HEK293 (cell line): Measurements from ENCODE around the gene PATL2.

ENCODE experiments used
- CTCF ChIA-PET: fragments of 350-600 bp; formaldehyde crosslinking; extraction: SDS; loops from one replicate; lab custom pipeline; 2021; ENCODE audit warnings: antibody characterized with exemption; lab: Yijun Ruan, JAX
- POLR2A ChIA-PET: fragments of 300-600 bp; formaldehyde crosslinking; extraction: SDS; loops from one replicate; lab custom pipeline; 2020; ENCODE audit warnings: antibody characterized with exemption, inconsistent platforms; lab: Yijun Ruan, JAX
- H3K27ac ChIP-seq: fragments of 200-500 bp; sonication (Bioruptor generic); 2 replicates; pipeline ENCODE4 v1.5.1; 2014; ENCODE audit warnings: low read depth, low read length, control low read depth, inconsistent platforms; ENCODE audit errors: extremely low read depth
- H3K36me3 ChIP-seq, 2 experiments: fragments of 200-500 bp in 1 of 2; sonication (Bioruptor generic) in 1 of 2; 1 replicate in 1 of 2; 2 replicates in 1 of 2; pipeline ENCODE4 v1.5.1; 2014 to 2017; ENCODE audit warnings: inconsistent platforms in 2 of 2, low read length in 2 of 2; ENCODE audit not compliant: control insufficient read depth in 2 of 2, insufficient read depth in 1 of 2
- H3K4me1 ChIP-seq: fragments of 200-500 bp; sonication (Bioruptor generic); 2 replicates; pipeline ENCODE4 v1.5.1; 2014; ENCODE audit warnings: mild to moderate bottlenecking, low read length, inconsistent platforms; ENCODE audit not compliant: control insufficient read depth, insufficient read depth
- H3K4me3 ChIP-seq: 2 replicates; pipeline ENCODE4 v1.5.1; 2011; ENCODE audit warnings: low read depth, mild to moderate bottlenecking, control low read depth, low read length, moderate library complexity
- H3K9me3 ChIP-seq: fragments of 200-500 bp; sonication (Bioruptor generic); 2 replicates; pipeline ENCODE4 v1.5.1; 2014; ENCODE audit warnings: low read depth, low read length, inconsistent platforms; ENCODE audit not compliant: control insufficient read depth, insufficient read depth
- HOXA7 ChIP-seq: sonication (generic); formaldehyde crosslinking; IDR thresholded peaks from 2 replicates; pipeline ENCODE4 v1.8.1; 2022; ENCODE audit warnings: missing genetic modification reagents, borderline replicate concordance
- MYNN ChIP-seq: fragments of 450-650 bp; formaldehyde crosslinking; IDR thresholded peaks from 2 replicates; pipeline ENCODE4 v1.5.1; 2016; ENCODE audit warnings: missing biosample characterization, missing genetic modification characterization, borderline replicate concordance
- OVOL3 ChIP-seq: fragments of 450-650 bp; formaldehyde crosslinking; IDR thresholded peaks from 2 replicates; pipeline ENCODE4 v1.5.1; 2016; ENCODE audit warnings: missing biosample characterization, missing genetic modification characterization
- SP2 ChIP-seq: fragments of 450-650 bp; formaldehyde crosslinking; IDR thresholded peaks from 2 replicates; pipeline ENCODE4 v1.5.1; 2016; ENCODE audit warnings: missing biosample characterization, missing genetic modification characterization
- TCF7L2 ChIP-seq: IDR thresholded peaks from 2 replicates; pipeline ENCODE4 v1.6.1; 2011; ENCODE audit warnings: low read depth, mild to moderate bottlenecking, inconsistent platforms, low read length, moderate library complexity, borderline replicate concordance
- YY1 ChIP-seq: fragments of 450-650 bp; formaldehyde crosslinking; IDR thresholded peaks from 2 replicates; pipeline ENCODE4 v1.5.1; 2018; ENCODE audit warnings: missing biosample characterization, missing genetic modification characterization
- ZBTB8A ChIP-seq: fragments of 450-650 bp; formaldehyde crosslinking; IDR thresholded peaks from 2 replicates; pipeline ENCODE4 v1.5.1; 2016; ENCODE audit warnings: missing biosample characterization, missing genetic modification characterization
- ZNF10 ChIP-seq: fragments of 450-650 bp; formaldehyde crosslinking; IDR thresholded peaks from 2 replicates; pipeline ENCODE4 v1.5.1; 2017; ENCODE audit warnings: missing biosample characterization, missing genetic modification characterization
- ZNF121 ChIP-seq: fragments of 450-650 bp; formaldehyde crosslinking; IDR thresholded peaks from 2 replicates; pipeline ENCODE4 v1.5.1; 2016; ENCODE audit warnings: missing biosample characterization, missing genetic modification characterization
- ZNF248 ChIP-seq: fragments of 450-650 bp; formaldehyde crosslinking; IDR thresholded peaks from 2 replicates; pipeline ENCODE4 v1.5.1; 2017; ENCODE audit warnings: missing biosample characterization, missing genetic modification characterization
- ZNF302 ChIP-seq: fragments of 450-650 bp; formaldehyde crosslinking; IDR thresholded peaks from 2 replicates; pipeline ENCODE4 v1.5.1; 2016; ENCODE audit warnings: missing biosample characterization, missing genetic modification characterization, low read depth
- ZNF335 ChIP-seq: fragments of 450-650 bp; formaldehyde crosslinking; conservative IDR thresholded peaks from 2 replicates; pipeline ENCODE4 v1.5.1; 2016; ENCODE audit warnings: missing biosample characterization, missing genetic modification characterization
- ZNF548 ChIP-seq: fragments of 450-650 bp; formaldehyde crosslinking; IDR thresholded peaks from 2 replicates; pipeline ENCODE4 v1.5.1; 2016; ENCODE audit warnings: missing biosample characterization, missing genetic modification characterization
- ZNF621 ChIP-seq: fragments of 450-650 bp; formaldehyde crosslinking; IDR thresholded peaks from 2 replicates; pipeline ENCODE4 v1.5.1; 2017; ENCODE audit warnings: missing biosample characterization, missing genetic modification characterization
- ZNF677 ChIP-seq: fragments of 450-650 bp; IDR thresholded peaks from 2 replicates; pipeline ENCODE4 v1.5.0; 2018; ENCODE audit warnings: missing biosample characterization, mild to moderate bottlenecking, missing genetic modification characterization, moderate library complexity
- TF ChIP-seq, protein P1 (sequence below): fragments of 450-650 bp; formaldehyde crosslinking; IDR thresholded peaks from 2 replicates; pipeline ENCODE4 v1.5.1; 2016; ENCODE audit warnings: missing biosample characterization, missing genetic modification characterization
- TF ChIP-seq, protein P2 (sequence below): fragments of 450-650 bp; formaldehyde crosslinking; IDR thresholded peaks from 2 replicates; pipeline ENCODE4 v1.5.1; 2016; ENCODE audit warnings: missing biosample characterization, missing genetic modification characterization
- TF ChIP-seq, protein P3 (sequence below): fragments of 450-650 bp; formaldehyde crosslinking; IDR thresholded peaks from 2 replicates; pipeline ENCODE4 v1.5.1; 2016; ENCODE audit warnings: missing biosample characterization, missing genetic modification characterization
- TF ChIP-seq, protein P4 (sequence below): fragments of 450-650 bp; formaldehyde crosslinking; IDR thresholded peaks from 2 replicates; pipeline ENCODE4 v1.5.1; 2016; ENCODE audit warnings: missing biosample characterization, missing genetic modification characterization
- TF ChIP-seq, protein P5 (sequence below): fragments of 450-650 bp; formaldehyde crosslinking; IDR thresholded peaks from 2 replicates; pipeline ENCODE4 v1.5.1; 2016; ENCODE audit warnings: missing biosample characterization, missing genetic modification characterization, low read depth
- TF ChIP-seq, protein P6 (sequence below): fragments of 450-650 bp; formaldehyde crosslinking; IDR thresholded peaks from 2 replicates; pipeline ENCODE4 v1.5.1; 2016; ENCODE audit warnings: missing biosample characterization, missing genetic modification characterization

The PATL2 gene

DNA sequence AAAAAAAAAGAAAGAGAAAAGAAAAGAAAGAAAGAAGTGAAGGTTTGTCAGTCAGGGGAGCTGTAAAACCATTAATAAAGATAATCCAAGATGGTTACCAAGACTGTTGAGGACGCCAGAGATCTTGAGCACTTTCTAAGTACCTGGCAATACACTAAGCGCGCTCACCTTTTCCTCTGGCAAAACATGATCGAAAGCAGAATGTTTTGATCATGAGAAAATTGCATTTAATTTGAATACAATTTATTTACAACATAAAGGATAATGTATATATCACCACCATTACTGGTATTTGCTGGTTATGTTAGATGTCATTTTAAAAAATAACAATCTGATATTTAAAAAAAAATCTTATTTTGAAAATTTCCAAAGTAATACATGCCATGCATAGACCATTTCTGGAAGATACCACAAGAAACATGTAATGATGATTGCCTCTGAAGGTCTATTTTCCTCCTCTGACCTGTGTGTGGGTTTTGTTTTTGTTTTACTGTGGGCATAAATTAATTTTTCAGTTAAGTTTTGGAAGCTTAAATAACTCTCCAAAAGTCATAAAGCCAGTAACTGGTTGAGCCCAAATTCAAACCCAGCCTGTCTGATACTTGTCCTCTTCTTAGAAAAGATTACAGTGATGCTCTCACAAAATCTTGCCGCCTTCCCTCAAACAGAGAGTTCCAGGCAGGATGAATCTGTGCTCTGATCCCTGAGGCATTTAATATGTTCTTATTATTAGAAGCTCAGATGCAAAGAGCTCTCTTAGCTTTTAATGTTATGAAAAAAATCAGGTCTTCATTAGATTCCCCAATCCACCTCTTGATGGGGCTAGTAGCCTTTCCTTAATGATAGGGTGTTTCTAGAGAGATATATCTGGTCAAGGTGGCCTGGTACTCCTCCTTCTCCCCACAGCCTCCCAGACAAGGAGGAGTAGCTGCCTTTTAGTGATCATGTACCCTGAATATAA, 2.2 kb upstream of the PATL2 start:
- TF ChIP-seq ZNF302 (tag by site-specific recombination) (no peak), MYNN (tag by site-specific recombination) (no peak), OVOL3 (tag by site-specific recombination) (no peak), ZNF335 (no peak), ZNF548 (tag by site-specific recombination) (no peak), ZNF248 (tag by site-specific recombination) (no peak), YY1 (tag by site-specific recombination) (no peak)
- TF ChIP-seq, protein P1, sequence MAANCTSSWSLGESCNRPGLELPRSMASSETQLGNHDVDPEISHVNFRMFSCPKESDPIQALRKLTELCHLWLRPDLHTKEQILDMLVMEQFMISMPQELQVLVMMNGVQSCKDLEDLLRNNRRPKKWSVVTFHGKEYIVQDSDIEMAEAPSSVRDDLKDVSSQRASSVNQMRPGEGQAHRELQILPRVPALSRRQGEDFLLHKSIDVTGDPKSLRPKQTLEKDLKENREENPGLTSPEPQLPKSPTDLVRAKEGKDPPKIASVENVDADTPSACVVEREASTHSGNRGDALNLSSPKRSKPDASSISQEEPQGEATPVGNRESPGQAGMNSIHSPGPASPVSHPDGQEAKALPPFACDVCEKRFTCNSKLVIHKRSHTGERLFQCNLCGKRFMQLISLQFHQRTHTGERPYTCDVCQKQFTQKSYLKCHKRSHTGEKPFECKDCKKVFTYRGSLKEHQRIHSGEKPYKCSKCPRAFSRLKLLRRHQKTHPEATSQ, result no peak
- TF ChIP-seq, protein P2, sequence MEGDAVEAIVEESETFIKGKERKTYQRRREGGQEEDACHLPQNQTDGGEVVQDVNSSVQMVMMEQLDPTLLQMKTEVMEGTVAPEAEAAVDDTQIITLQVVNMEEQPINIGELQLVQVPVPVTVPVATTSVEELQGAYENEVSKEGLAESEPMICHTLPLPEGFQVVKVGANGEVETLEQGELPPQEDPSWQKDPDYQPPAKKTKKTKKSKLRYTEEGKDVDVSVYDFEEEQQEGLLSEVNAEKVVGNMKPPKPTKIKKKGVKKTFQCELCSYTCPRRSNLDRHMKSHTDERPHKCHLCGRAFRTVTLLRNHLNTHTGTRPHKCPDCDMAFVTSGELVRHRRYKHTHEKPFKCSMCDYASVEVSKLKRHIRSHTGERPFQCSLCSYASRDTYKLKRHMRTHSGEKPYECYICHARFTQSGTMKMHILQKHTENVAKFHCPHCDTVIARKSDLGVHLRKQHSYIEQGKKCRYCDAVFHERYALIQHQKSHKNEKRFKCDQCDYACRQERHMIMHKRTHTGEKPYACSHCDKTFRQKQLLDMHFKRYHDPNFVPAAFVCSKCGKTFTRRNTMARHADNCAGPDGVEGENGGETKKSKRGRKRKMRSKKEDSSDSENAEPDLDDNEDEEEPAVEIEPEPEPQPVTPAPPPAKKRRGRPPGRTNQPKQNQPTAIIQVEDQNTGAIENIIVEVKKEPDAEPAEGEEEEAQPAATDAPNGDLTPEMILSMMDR (tag by site-specific recombination), result peak; percentile 32; the same call in 1 of the 2 replicates
- ChIA-PET CTCF (interaction anchor here (0.5 to 2.6 kb wide), 14 partner anchors 10 to 642 kb away, joined by 3 to 23 read pairs (median 4); partner anchors contain the start of genes SPG11 and TRIM69), POLR2A (interaction anchor here (1.0 to 3.7 kb wide), 7 partner anchors 8 to 50 kb away, joined by 3 to 37 read pairs (median 16); partner anchors contain the start of genes SPG11 and TRIM69)
- Histone ChIP-seq H3K4me3 (no peak overlapping the region; the same call in 1 of the 2 replicates), H3K27ac (no peak overlapping the region), H3K36me3 (peaks cover 15 to 38% of the 10 kb centered on the region in 2 experiments; a peak in 2 of 3 replicates), H3K4me1 (no peaks in the 10 kb centered on the region), H3K9me3 (no peaks in the 10 kb centered on the region)

DNA sequence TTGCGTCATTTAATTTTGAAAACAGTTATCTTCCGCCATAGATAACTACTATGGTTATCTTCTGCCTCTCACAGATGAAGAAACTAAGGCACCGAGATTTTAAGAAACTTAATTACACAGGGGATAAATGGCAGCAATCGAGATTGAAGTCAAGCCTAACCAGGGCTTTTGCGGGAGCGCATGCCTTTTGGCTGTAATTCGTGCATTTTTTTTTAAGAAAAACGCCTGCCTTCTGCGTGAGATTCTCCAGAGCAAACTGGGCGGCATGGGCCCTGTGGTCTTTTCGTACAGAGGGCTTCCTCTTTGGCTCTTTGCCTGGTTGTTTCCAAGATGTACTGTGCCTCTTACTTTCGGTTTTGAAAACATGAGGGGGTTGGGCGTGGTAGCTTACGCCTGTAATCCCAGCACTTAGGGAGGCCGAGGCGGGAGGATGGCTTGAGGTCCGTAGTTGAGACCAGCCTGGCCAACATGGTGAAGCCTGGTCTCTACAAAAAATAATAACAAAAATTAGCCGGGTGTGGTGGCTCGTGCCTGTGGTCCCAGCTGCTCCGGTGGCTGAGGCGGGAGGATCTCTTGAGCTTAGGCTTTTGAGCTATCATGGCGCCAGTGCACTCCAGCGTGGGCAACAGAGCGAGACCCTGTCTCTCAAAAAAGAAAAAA, 1.4 kb upstream of the PATL2 start:
- Histone ChIP-seq H3K4me3 (peak overlapping the region; percentile 89), H3K27ac (peak overlapping the region; percentile 14; the same call in 1 of the 2 replicates), H3K9me3 (no peaks in the 10 kb centered on the region), H3K36me3 (peaks cover 8 to 30% of the 10 kb centered on the region in 2 experiments; a peak in 2 of 3 replicates), H3K4me1 (no peaks in the 10 kb centered on the region)
- POLR2A ChIA-PET, result interaction anchor here (1.0 to 3.7 kb wide), 6 partner anchors 9 to 49 kb away, joined by 3 to 37 read pairs (median 19); partner anchors contain the start of genes SPG11 and TRIM69
- CTCF ChIA-PET, result interaction anchor here (1.2 to 2.8 kb wide), 5 partner anchors 11 to 49 kb away, joined by 6 to 23 read pairs (median 7); partner anchors contain the start of genes SPG11 and TRIM69
- TF ChIP-seq ZNF10 (tag by site-specific recombination) (no peak), ZNF621 (no peak), SP2 (no peak), HOXA7 (CRISPR knock-in tag) (no peak), TCF7L2 (no peak), ZNF121 (0 out of 2 replicates have a peak, but pooled peaks have one; percentile 61), ZNF677 (tag by site-specific recombination) (no peak), ZBTB8A (peak; percentile 69)
- TF ChIP-seq, protein P3, sequence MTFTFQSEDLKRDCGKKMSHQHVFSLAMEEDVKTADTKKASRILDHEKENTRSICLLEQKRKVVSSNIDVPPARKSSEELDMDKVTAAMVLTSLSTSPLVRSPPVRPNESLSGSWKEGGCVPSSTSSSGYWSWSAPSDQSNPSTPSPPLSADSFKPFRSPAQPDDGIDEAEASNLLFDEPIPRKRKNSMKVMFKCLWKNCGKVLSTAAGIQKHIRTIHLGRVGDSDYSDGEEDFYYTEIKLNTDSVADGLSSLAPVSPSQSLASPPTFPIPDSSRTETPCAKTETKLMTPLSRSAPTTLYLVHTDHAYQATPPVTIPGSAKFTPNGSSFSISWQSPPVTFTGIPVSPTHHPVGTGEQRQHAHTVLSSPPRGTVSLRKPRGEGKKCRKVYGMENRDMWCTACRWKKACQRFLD (tag by site-specific recombination), result no peak
- TF ChIP-seq, protein P4, sequence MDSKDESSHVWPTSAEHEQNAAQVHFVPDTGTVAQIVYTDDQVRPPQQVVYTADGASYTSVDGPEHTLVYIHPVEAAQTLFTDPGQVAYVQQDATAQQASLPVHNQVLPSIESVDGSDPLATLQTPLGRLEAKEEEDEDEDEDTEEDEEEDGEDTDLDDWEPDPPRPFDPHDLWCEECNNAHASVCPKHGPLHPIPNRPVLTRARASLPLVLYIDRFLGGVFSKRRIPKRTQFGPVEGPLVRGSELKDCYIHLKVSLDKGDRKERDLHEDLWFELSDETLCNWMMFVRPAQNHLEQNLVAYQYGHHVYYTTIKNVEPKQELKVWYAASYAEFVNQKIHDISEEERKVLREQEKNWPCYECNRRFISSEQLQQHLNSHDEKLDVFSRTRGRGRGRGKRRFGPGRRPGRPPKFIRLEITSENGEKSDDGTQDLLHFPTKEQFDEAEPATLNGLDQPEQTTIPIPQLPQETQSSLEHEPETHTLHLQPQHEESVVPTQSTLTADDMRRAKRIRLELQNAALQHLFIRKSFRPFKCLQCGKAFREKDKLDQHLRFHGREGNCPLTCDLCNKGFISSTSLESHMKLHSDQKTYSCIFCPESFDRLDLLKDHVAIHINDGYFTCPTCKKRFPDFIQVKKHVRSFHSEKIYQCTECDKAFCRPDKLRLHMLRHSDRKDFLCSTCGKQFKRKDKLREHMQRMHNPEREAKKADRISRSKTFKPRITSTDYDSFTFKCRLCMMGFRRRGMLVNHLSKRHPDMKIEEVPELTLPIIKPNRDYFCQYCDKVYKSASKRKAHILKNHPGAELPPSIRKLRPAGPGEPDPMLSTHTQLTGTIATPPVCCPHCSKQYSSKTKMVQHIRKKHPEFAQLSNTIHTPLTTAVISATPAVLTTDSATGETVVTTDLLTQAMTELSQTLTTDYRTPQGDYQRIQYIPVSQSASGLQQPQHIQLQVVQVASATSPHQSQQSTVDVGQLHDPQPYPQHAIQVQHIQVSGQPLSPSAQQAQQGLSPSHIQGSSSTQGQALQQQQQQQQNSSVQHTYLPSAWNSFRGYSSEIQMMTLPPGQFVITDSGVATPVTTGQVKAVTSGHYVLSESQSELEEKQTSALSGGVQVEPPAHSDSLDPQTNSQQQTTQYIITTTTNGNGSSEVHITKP (tag by site-specific recombination), result peak; percentile 30; the same call in 1 of the 2 replicates
- TF ChIP-seq, protein P5, sequence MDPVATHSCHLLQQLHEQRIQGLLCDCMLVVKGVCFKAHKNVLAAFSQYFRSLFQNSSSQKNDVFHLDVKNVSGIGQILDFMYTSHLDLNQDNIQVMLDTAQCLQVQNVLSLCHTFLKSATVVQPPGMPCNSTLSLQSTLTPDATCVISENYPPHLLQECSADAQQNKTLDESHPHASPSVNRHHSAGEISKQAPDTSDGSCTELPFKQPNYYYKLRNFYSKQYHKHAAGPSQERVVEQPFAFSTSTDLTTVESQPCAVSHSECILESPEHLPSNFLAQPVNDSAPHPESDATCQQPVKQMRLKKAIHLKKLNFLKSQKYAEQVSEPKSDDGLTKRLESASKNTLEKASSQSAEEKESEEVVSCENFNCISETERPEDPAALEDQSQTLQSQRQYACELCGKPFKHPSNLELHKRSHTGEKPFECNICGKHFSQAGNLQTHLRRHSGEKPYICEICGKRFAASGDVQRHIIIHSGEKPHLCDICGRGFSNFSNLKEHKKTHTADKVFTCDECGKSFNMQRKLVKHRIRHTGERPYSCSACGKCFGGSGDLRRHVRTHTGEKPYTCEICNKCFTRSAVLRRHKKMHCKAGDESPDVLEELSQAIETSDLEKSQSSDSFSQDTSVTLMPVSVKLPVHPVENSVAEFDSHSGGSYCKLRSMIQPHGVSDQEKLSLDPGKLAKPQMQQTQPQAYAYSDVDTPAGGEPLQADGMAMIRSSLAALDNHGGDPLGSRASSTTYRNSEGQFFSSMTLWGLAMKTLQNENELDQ (tag by site-specific recombination), result no peak
- TF ChIP-seq, protein P6, sequence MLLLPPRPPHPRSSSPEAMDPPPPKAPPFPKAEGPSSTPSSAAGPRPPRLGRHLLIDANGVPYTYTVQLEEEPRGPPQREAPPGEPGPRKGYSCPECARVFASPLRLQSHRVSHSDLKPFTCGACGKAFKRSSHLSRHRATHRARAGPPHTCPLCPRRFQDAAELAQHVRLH, result peak; percentile 16; the same call in 1 of the 2 replicates
